Right atrium auricular region (tissue), 2 donors: ENCODE results near the gene GSDMA. TPM values are rescaled to one million over a fixed set of nuclear protein-coding genes. Genes with fewer than 3 reads are reported as not detected.

ENCODE experiments used
- DNase-seq: peaks from one replicate; pipeline ENCODE4 v3.0.0-alpha.2; 2019; ENCODE audit warnings: low spot score
- H3K27ac ChIP-seq, 2 donors: fragments of 200-600 bp; sonication (generic); 1 replicate in 1 of 2; 2 replicates in 1 of 2; pipeline ENCODE4 v1.5.1; 2016 to 2019
- H3K27me3 ChIP-seq, 2 donors: fragments of 200-600 bp; sonication (generic); one replicate each; pipeline versions ENCODE4 v1.5.1 to v1.6.0; 2017 to 2019
- H3K36me3 ChIP-seq: fragments of 200-600 bp; sonication (generic); one replicate; pipeline ENCODE4 v1.5.1; 2016
- H3K4me1 ChIP-seq, 2 donors: fragments of 200-600 bp; sonication (generic); one replicate each; pipeline versions ENCODE4 v1.5.1 to v1.6.0; 2017 to 2019
- H3K4me3 ChIP-seq, 2 donors: fragments of 200-600 bp; sonication (generic); 1 replicate in 1 of 2; 2 replicates in 1 of 2; pipeline ENCODE4 v1.5.1; 2017 to 2019; ENCODE audit warnings: mild to moderate bottlenecking in 1 of 2, moderate library complexity in 1 of 2
- H3K9me3 ChIP-seq, 2 donors: fragments of 200-600 bp; sonication (generic); one replicate each; pipeline ENCODE4 v1.5.1; 2019
- total RNA-seq, 2 donors: library from RNA; depleted of rRNA; stranded (reverse); fragments of >200 nt; gene quantifications; one replicate each; pipeline ENCODE4 v1.1.0, GENCODE V29; 2016
- TF ChIP-seq, protein P1 (sequence below), 2 donors: fragments of 200-600 bp; sonication (generic); IDR thresholded peaks; one replicate each; pipeline ENCODE4 v1.5.1; 2019; ENCODE audit warnings: antibody characterized with exemption in 2 of 2

GSDMA gene
- total RNA-seq, 2 donors from 2014 or later = 0.75 TPM; not detected in 1

DNA sequence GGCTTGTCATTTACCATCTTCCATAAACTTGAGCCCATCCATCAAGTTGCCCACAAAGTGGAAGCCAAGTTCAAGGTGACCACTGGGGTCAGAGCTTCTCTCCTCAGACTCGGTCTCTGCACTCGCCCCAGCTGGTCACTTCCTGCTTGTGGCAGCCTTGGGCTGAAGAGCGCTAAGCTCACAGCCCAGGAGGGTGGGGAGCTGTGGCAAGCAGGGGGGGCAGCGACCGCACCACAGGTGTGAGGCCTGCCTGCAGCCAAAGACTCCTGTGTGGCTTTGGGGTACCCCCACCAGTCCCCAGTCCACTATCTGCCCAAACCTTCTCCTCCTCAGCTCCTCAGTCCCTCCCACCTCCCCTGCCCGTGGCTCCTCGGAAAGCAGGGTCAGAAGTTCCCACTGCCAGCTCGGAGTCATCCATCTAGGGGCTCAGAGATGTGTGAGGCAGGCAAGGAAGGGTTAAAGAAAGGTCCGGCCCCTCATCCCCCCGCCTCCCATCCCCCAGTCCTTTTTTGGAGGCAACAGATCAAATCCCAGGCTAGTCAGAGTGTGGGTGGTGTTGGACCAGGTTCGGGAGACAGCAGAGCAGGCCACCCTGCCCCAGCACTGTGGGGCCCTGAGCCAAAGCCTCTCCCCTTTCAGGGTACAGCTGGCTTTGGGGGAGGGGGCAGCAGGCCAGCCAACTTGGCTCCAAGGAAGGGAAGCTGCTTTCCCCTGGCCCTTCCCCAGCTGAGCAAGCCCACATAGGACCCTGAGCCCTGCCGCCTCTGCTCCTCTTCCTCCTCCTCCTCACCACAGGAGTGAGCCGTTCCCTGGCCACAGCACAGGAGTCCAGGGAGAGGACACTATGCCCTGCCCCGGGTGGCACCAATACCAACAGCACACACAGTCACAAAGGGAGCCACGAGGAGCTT is 55.7 kb downstream of the GSDMA start:
- Histone ChIP-seq H3K4me3 (no peak overlapping the region), H3K9me3 (no peaks in the 10 kb centered on the region), H3K27me3 (no peaks in the 10 kb centered on the region), H3K4me1 (peaks cover 0 to 65% of the 10 kb centered on the region in 2 donors), H3K27ac (peak overlapping the region; percentile 51 to 56), H3K36me3 (peaks cover 38% of the 10 kb centered on the region)
- no peak for DNase-seq
- TF ChIP-seq, protein P1, sequence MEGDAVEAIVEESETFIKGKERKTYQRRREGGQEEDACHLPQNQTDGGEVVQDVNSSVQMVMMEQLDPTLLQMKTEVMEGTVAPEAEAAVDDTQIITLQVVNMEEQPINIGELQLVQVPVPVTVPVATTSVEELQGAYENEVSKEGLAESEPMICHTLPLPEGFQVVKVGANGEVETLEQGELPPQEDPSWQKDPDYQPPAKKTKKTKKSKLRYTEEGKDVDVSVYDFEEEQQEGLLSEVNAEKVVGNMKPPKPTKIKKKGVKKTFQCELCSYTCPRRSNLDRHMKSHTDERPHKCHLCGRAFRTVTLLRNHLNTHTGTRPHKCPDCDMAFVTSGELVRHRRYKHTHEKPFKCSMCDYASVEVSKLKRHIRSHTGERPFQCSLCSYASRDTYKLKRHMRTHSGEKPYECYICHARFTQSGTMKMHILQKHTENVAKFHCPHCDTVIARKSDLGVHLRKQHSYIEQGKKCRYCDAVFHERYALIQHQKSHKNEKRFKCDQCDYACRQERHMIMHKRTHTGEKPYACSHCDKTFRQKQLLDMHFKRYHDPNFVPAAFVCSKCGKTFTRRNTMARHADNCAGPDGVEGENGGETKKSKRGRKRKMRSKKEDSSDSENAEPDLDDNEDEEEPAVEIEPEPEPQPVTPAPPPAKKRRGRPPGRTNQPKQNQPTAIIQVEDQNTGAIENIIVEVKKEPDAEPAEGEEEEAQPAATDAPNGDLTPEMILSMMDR (IDR thresholded peaks at IDR 0.05) = no peak

- Histone ChIP-seq H3K27me3 (no peaks in the 10 kb centered on the region), H3K36me3 (peaks cover 44% of the 10 kb centered on the region), H3K9me3 (no peaks in the 10 kb centered on the region), H3K4me1 (peaks cover 0 to 58% of the 10 kb centered on the region in 2 donors), H3K27ac (peak overlapping the region; percentile 51 to 56), H3K4me3 (no peak overlapping the region)
- DNase-seq = no peak
- TF ChIP-seq, protein P1 (IDR thresholded peaks at IDR 0.05) = no peak
Measured at GRCh38 chr17:40019140-40019991, 56.6 kb downstream of the GSDMA start.

- peaks cover 0 to 50% of the 10 kb centered on the region in 2 donors for H3K4me1 ChIP-seq
- TF ChIP-seq, protein P1 (IDR thresholded peaks at IDR 0.05) = no peak
- no peaks in the 10 kb centered on the region for H3K27me3 ChIP-seq
- no peak for DNase-seq
- H3K27ac ChIP-seq = no peak overlapping the region
- no peaks in the 10 kb centered on the region for H3K9me3 ChIP-seq
- H3K36me3 ChIP-seq = peaks cover 52% of the 10 kb centered on the region
- H3K4me3 ChIP-seq = no peak overlapping the region
Measured at GRCh38 chr17:40020146-40020545, 57.3 kb downstream of the GSDMA start.

- no peaks in the 10 kb centered on the region for H3K27me3 ChIP-seq
- H3K4me1 ChIP-seq = peaks cover 0 to 41% of the 10 kb centered on the region in 2 donors
- no peak overlapping the region for H3K4me3 ChIP-seq
- TF ChIP-seq, protein P1 (IDR thresholded peaks at IDR 0.05) = no peak
- H3K36me3 ChIP-seq = peaks cover 65% of the 10 kb centered on the region
- H3K9me3 ChIP-seq = no peaks in the 10 kb centered on the region
- H3K27ac ChIP-seq = peak overlapping the region in 1 of 2 donors; percentile 35
- no peak for DNase-seq
Measured at GRCh38 chr17:40021451-40021971, 58.7 kb downstream of the GSDMA start.

DNA sequence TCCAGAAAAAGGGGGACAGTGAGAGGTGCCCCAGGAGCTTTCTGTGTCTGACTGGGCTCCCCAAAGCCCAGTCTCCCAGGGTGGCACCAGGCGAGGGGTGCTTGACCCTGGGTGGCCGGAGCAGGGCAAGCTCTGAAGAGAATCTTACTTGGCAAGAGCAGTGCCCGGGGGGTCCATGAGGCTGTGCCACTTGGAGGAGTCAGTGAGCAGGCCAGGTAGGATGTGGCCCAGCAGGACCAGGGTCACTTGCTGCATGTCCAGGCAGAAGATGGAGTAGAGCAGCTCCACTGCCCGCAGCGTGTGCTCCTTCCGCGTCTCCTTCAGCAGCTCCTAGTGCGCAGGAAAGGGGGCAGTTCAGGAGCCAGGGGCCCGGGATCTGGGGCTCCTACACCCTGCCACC is 59.7 kb downstream of the GSDMA start:
- DNase-seq = no peak
- TF ChIP-seq, protein P1 (IDR thresholded peaks at IDR 0.05) = no peak
- Histone ChIP-seq H3K27me3 (no peaks in the 10 kb centered on the region), H3K36me3 (peaks cover 68% of the 10 kb centered on the region), H3K4me1 (peaks cover 0 to 45% of the 10 kb centered on the region in 2 donors), H3K4me3 (no peak overlapping the region), H3K9me3 (no peaks in the 10 kb centered on the region), H3K27ac (no peak overlapping the region)
